Ecto neural progenitor cell (in vitro differentiated cells): ENCODE results near the gene FAF2.

ENCODE experiments used
- DNase-seq: peaks from one replicate; pipeline ENCODE4 v3.0.0-alpha.2; 2018; ENCODE audit warnings: low spot score

Gene FAF2

GRCh38 chr5:176530983-176531901, 83.1 kb downstream of the FAF2 start:
- DNase-seq = no peak

- DNase-seq = no peak
These were observed 83.8 kb downstream of the FAF2 start for GRCh38 chr5:176531902-176532493.

- DNase-seq = no peak
These were observed 84.6 kb downstream of the FAF2 start for GRCh38 chr5:176532795-176533194.

GRCh38 chr5:176533390-176533789, 85.2 kb downstream of the FAF2 start:
- no peak for DNase-seq

- no peak for DNase-seq
These were observed 85.9 kb downstream of the FAF2 start for GRCh38 chr5:176533894-176534611.

GRCh38 chr5:176534640-176535039, 86.5 kb downstream of the FAF2 start:
- no peak for DNase-seq

- no peak for DNase-seq
These were observed 87.0 kb downstream of the FAF2 start for GRCh38 chr5:176535101-176535663.

- DNase-seq = no peak
These were observed 87.5 kb downstream of the FAF2 start for GRCh38 chr5:176535664-176536131.

- peak; percentile 87 for DNase-seq
These were observed 88.1 kb downstream of the FAF2 start for GRCh38 chr5:176536132-176536901.

- peak; percentile 99 for DNase-seq
These were observed 88.8 kb downstream of the FAF2 start, which contains the start of gene RNF44 for GRCh38 chr5:176536902-176537553. Gene RNF44, minus strand, starts transcription at chr5:176537402. Its CDS starts 4,930 bp downstream, at chr5:176532472.

- peak; percentile 97 for DNase-seq
These were observed 89.5 kb downstream of the FAF2 start for GRCh38 chr5:176537554-176538229.

GRCh38 chr5:176538230-176538988, 90.2 kb downstream of the FAF2 start:
- no peak for DNase-seq

GRCh38 chr5:176538989-176539384, 90.8 kb downstream of the FAF2 start:
- no peak for DNase-seq

GRCh38 chr5:176540476-176540899, 92.3 kb downstream of the FAF2 start:
- DNase-seq = no peak

GRCh38 chr5:176540956-176541337, 92.8 kb downstream of the FAF2 start:
- DNase-seq = no peak

GRCh38 chr5:176541338-176542134, 93.4 kb downstream of the FAF2 start:
- no peak for DNase-seq

- no peak for DNase-seq
These were observed 94.0 kb downstream of the FAF2 start for GRCh38 chr5:176542135-176542595.

- peak; percentile 67 for DNase-seq
These were observed 94.6 kb downstream of the FAF2 start for GRCh38 chr5:176542596-176543427.
